GM21447 (cell line): ENCODE data around the gene CERS6.
"Not testable (repeated sequence)": the region's sequence is repeated elsewhere in the genome, so short reads cannot be mapped to it uniquely, and the experiment has no call there.

Experiments used
- ATAC-seq: cut with Tn5 transposase; IDR thresholded peaks from one replicate; pipeline ENCODE4 v1.9.1; 2021; ENCODE audit not compliant: unreplicated experiment

CERS6 gene

DNA sequence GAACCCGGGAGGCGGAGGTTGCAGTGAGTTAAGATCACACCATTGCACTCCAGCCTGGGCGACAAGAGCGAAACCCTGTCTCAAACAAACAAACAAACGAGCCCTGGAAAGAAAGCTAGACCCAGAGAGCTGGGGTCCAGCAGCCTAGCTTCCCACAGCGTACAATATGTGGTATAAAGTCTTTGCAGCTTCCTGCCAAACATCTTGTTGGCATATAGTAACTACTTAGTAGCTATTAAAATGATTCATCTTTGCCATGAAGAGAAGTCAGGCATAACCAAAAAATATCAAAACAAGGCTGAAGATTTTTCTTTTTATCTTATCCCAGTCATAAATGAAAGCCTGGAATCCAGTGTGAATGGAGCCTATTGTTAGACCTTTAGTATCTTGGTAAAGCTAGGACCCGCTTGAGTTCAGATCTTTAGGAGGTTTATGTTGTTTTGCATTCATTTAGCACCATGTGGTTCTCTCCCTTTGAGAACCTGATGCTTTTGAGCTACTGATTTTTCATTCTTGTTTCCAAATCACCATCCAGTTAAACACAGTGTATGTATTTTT is 206.7 kb downstream of the CERS6 start:
- ATAC-seq = no peak

DNA sequence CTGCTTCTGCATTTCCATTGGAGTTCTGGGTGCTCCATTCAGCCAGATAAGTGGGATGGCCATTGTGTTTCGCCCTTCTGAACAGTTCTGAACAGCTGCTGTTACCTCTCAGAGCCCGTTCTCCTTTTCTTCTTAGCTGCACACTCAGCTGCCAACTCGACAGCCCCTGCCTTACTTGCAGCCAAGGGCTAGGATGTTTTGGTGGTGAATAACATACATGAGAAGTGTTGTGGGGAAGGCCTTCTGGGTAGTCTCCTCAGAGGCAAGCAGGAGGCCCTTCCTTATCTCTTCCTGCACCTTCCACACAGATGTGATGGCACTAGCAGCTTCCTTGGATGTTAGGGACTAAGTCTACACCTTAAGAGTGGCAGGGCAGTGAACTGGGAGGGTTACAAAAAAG is 207.9 kb downstream of the CERS6 start:
- ATAC-seq = no peak

DNA sequence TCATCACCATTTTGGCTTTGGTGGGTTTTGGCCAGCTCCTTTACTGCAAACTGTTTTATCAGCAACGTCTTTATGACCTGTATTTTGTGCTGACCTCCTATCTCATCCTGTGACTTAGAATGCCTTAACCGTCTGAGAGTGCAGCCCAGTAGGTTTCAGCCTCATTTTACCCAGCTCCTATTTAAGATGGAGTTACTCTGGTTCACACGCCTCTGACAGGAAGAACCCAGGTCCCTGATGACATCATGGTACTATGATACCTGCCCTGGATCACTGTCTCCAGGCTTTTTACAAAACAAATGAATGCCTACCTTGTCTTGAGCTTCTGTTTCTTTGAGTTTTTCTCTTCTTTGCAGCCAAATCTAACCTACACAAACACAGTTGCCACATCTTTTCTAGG is 208.6 kb downstream of the CERS6 start:
- ATAC-seq = not testable (repeated sequence)

DNA sequence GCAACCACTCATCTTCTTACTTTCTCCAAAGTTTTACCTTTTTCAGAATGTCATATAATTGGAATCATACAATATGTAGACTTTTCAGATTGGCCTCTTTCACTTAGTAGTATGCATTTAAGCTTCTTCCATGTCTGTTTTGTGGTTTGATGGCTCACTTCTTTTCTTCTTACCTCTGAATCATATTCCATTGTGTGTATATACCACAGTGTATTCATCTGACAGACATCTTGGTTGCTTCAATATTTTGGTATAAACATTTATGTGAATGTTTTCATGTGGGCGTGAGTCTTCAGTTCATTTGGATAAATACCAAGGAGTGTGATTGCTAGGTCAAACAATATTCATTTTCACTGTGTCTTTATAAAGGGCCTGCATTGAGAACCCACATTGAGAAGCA is 210.3 kb downstream of the CERS6 start:
- no peak for ATAC-seq

DNA sequence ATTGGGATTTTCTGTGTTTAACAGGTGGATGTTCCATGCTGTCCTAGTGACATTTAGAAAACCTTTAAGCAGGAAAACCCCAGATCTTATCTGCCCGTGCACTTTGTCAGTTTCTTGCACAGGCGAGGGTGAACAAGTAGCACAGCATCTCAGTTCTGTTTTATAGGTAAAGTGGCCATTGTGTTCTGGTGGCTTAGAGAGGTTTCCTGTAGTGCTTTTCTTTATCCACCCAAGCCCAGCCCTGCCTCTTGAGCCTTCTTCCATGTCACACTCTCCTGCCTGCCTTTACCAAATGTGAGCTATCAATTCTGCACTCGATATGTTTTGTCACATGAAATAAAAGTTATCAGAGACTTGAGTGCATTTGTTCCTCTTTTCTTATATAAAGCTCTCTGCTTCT is 211.1 kb downstream of the CERS6 start:
- no peak for ATAC-seq

DNA sequence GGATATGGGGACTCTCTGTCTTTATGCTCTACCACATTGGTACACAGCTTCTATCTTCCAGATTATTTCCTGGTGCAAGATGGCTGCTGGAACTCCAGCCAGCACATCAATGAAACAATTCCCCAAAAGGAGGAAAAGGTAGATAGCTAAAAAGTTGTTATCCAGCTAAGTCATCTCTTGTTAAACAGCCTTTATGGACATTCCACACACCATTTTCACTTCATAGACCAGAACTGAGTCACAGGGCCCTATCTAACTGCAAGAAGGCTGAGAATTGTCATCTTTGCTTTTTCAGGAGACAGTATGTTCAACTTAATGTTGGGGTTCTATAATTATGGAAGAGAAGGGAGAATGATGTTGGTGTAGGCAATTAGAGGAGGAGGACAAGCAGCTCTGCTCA is 213.1 kb downstream of the CERS6 start:
- ATAC-seq = no peak

DNA sequence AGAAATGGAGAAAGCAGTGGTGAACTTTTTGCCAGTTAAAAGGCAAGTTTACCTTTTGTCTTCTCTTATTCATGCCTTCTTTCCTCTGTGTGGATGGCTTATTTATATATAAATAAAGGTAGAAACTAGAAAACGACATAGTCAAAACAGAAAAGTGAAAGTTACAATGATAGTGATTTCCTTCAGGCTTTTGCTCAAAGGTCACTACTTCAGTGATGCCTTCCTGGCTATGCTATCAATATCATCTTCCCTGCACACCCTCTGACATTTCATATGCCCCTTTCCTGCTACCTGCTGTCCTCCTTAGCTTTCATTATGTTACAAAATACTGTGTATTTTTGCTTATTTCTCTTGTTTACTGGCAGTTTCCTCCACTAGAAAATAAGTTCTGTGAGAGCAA is 214.4 kb downstream of the CERS6 start:
- ATAC-seq = no peak

DNA sequence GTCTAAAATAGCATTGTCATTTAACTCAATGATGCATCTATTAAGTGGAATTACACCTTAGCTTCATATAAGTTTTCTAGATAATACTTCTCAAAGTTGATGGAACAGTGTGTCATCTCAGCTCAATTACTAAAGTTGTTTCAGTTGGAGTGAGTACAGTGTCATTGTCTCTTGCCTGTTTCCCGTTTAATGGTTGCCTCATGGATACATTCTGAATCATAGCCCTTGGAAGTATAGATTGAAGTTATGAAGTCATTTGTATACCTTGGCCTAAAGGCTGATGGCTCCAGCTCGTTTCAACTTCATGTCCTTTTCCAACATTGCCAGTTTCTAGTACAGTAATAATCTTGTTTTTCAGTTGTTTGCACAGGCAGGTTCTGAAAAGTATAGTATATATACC is 215.9 kb downstream of the CERS6 start:
- ATAC-seq = no peak

DNA sequence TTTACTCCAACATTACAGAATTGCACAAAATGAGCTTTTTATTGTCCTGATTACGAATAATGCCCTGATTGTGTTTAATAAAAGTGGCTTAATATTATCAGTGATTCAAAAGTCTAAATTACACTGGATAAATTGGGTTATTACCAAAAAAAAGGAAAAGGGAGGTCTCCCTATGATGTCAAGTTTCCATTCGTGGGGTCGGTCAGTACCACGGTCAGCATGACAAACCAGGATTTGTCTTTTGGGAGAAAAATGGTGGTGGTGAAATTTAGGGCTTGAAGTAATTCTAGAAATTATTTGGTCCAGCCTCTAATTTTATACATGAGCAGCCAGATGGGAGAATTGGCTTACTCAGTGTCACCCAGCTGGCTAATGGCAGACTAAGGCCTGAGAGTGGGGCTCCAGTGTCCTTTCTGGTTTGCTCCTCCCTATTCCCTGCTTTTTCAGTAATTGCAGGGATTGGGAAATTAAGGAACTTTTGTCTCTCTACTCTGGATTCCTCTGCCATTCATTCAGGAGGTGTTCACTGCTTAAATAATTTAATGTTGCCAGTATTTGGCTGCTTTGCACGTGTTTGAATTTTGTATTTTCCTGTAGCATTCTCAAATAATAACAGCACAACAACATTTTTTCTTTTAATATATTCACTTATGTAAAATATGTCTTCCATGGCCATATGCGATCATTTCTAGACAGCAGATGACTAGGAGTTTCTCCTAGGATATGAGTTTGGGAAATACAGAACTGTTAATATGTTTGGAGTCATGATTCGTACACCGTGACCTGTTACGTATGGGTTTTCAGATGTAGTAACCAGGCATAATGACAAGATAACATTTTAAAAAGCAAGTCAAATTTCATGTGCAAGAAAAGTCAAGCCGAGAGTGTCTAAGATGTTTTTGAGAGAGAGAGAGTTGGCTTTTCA is 217.5 kb downstream of the CERS6 start:
- ATAC-seq = no peak

DNA sequence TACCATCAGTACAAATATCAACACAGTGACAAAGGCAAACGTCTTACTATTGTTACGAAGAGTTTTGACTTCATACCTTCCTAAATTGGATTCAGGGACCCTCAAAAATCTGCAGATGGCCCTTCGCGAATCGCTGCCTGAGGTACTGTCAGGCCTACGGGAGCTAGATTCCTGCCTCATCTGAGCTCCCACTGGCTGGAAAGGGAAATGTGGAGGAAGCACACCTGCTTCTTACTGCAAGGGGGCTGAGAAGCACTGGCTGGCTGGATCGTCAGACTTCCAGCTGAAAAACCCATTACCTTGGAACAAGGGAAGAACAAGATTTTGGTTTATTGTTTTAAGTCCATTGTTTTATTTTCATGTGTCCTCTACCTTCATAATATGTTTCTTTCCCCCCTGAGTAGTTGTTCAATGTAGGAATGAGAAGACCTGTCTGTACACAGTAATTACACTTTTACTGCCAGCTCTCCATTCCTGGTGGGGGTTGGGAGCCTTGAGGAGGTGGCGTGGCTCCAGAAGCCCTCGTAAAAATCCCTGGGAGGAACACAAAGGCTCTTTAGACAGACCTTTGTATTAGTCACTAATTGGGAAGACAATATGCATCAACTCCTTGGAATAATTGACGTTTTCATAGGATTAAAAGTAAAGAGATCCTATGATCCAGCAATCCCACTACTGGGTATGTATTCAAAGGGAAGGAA is 222.2 kb downstream of the CERS6 start:
- ATAC-seq = no peak

DNA sequence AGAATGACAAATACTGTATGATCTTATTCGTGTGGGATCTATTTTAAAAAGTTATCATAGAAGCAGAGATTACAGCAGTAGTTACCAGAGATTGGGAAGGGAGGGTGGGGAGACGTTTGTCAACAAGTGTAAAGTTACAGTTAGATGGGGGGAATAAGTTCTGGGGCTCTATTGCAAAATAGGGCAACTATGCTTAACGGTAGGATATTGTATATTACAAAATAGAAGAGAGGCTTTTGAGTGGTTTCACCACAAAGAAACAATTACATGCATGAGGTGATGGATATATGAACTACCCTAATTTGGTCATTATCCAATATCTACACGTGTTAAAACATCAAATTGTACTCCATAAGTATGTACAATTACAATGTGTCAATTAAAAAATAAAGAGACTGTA is 223.0 kb downstream of the CERS6 start:
- no peak for ATAC-seq

DNA sequence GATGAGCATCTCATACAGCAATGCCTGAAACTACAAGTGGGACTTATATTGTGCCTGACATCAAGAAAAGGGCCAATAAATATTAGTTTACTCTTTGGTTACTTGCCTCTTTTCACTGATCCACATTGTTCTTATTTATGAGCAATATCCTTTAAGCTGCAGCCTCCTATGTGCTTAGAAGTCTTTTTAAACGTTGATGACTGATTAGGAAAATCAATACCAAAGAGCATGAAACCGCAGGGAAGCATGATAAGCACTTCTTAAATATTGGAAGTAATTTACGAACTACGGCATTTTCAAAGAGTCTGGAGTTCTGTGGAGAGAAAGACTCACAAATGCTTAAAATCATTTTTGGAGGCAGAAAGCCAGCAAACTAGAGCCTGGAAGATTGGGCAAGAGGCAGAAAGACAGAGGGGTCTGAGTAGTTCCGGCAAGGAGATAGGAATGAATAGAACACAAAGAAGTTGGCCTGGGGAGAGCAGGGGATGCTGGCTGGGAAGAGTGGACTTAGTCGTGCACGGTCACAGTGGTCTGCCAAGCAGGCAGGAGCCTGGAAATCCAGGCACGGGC is 223.8 kb downstream of the CERS6 start:
- no peak for ATAC-seq

DNA sequence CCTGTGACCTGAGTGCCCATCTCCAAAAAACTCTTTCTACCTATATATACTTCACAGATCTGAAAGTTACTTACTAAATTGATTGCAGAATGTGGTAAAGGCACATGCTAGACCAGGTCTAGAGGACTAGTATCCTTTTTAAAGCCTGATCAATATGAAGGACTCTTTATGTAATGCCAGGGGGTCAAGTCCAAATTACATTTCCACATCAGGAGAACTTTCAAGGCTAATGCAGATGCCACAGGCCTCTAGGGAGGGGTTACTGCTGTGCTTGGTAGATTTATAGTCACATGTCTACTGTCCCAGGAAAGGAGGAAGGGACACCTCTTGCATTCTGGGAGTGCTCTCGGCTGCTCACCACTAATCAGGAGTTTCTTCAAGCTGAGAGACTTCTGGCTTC is 227.9 kb downstream of the CERS6 start:
- no peak for ATAC-seq

DNA sequence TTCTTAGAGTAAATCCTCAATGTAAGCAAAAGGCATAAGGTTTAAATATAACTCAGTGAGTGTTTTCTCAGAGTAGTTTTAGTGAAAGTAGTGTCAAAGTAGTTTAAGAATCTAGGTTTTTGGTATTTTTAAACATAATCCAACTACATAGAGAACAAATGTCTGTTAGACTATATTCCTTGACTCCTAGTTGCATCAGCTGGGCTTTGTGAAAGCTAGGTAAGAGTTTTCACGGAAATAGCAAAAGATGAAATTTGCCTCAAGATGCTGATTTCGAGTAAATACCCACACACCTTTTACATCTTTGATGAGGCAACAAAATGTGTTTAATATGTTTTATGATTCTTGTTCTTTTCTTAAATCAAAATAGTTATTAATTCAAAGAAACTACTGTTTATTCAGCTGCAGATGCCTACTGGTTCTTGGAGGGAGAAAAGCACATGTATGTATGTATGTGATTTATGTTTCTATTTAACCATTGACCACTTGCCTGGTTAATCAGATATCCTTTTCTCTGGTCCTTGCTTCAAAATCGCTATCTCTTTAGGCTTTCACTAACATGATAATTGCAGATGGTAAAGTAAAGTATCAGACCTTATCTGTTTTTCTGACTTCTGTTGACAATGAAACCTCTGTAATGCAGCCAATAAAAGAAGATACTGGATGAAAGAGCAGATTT is 229.0 kb downstream of the CERS6 start:
- no peak for ATAC-seq

DNA sequence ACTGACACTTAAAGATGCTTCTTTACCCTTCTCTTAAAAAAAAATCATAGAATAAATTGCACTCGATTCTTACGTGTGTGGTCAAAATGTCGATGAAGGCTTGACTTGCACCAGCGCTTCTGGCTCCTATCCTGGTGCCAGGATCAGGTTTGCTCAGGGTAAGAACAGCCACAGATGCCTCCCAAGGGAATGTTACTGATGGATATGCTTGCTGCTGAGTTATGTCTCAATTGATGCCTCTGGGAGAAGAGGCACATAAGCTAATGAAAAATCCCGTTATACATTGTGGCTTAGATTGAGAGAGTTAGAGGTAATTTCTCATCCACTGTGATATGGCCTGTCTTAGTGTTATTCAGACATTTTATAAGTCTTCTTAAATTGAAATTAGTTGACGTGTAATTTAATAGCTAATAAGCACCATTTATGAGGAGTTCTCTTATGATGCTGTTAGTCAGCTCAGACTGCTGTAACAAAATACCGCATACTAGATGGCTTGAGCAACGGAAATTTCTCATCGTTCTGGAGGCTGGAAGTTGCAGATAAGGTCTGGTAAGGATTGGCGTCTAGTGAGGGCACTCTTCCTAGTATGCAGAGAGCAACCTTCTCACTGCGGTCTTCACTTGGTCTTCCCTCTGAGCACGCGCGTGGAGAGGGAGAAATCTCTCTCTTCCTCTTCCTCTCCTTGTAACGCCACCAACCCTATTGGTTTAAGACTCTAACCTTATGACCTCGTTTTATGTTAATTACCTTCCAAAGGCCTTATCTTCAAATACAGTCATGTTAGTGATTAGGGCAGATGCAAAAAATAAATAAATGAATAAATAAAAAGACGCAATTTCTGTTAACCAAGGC is 229.8 kb downstream of the CERS6 start:
- ATAC-seq = no peak

DNA sequence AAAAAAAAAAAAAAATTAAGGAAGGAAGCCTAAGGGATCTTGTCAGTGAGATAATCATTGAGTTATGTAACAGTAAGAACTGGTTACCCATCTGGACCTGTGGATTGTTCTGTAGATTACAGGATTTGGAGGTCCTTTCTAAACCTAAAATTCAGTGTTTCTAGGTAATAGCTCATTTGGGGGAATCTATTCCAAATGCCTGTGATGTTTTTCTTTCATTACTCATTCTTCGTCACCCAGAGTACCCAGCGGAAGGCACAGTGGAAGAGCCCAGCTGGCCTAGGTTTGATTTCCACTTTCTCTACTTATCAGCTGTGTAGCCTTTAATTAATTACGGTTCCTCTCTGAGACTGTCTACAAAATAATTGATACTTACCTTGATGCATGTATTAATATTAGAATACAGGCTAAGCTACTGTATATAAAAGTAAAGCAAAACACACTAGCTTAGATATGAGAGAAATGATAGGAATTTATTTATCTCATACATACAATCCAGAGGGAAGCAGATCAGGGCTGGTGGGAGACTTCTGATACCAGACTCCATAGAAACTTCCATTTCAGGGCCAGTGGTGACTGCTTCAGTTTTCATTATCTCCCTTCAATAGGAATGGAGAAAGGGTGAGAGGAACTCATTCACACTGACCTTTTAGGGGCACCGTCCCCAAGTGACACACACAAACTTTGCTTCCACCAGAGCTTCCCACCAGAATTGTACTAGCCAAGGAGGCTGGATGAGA is 230.6 kb downstream of the CERS6 start:
- ATAC-seq = no peak

DNA sequence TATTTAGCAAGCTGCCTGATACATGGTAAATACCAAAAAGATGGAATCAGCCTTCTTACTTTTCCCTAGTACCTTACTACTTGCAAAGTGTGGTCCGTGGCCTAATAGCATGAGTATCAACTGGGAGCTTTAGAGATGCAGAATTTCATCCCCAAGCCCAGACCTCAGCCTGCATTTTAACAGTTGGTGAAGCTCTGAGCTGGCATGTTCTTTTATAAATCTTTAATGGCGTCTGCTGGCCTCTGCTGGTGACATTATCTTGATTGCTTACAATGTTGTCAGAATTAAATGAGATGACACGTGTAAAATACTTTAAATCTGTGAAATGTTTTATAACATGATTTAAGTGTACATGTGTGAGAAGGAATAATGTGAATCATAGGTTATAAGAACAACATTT is 231.2 kb downstream of the CERS6 start:
- ATAC-seq = no peak

DNA sequence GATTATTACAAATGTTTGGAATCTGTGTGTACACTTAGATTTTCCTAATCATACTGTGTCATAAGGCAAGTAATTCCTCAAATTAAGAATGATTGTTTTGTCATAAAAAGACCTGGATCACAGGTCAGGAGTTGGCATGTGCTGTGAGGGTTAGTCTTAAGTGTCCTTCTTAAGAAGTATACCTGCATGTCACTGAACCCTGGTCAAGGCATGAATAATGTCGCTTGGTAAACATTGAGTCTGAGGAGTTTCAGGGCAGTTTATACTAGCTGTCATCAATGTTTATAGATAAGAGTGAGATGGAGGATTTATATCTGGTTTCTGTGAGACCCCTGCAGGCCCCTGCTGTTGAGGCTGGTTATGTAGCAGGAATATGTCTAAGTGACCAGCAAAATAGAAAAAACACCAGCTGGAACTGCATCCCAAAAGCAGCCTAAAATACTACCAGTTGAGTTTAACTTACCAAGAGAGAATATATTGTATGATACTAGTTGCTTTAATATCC is 234.4 kb downstream of the CERS6 start:
- ATAC-seq = no peak

DNA sequence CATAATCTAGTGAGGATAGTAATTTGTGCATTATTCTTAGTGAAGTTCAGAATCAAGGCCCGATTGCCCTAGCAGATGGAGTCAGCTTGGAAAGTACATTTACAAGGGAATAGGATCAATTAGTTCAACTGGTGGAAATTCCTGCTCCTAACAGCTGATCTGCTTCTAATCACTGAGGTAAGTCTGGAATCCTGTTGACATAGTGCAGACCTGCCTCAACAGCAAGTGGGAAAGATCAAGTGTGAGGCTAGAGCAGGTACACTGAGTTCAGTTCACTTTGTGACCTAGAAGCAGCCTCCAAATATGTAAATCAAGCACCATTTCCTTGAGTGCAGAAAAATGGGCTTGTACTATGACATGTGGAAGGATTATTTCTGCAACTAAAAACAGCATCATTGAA is 235.1 kb downstream of the CERS6 start:
- ATAC-seq = no peak
